Endothelial cell of umbilical vein (primary cell): Measurements from ENCODE around the gene APCDD1L.

Experiments
- CTCF ChIP-seq, 2 donors: IDR thresholded peaks; 1 replicate in 1 of 2; 2 replicates in 1 of 2; pipeline ENCODE4 v1.5.1; 2011; ENCODE audit warnings: low read length in 2 of 2, mild to moderate bottlenecking in 2 of 2, moderate library complexity in 2 of 2, control low read depth in 1 of 2, inconsistent platforms in 1 of 2, low read depth in 1 of 2; ENCODE audit not compliant: insufficient read depth in 1 of 2; ENCODE audit errors: extremely low read depth in 1 of 2
- POLR2A ChIP-seq: IDR thresholded peaks from 2 replicates; pipeline ENCODE4 v1.6.1; 2012; ENCODE audit warnings: low read depth, mild to moderate bottlenecking, control low read depth, low read length
- TF ChIP-seq, protein P1 (sequence below): IDR thresholded peaks from 2 replicates; pipeline ENCODE4 v1.6.1; 2011; ENCODE audit not compliant: insufficient read depth, insufficient read length

- TF ChIP-seq POLR2A (no peak), CTCF (IDR thresholded peaks at IDR 0.05; ENCODE audit: extremely low read depth in 1 of 2, insufficient read depth in 1 of 2, low read depth in 1 of 2, low read length in 2 of 2) (no peak)
- TF ChIP-seq, protein P1, sequence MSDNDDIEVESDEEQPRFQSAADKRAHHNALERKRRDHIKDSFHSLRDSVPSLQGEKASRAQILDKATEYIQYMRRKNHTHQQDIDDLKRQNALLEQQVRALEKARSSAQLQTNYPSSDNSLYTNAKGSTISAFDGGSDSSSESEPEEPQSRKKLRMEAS = no peak
Measured at GRCh38 chr20:58420798-58421496, 94.3 kb downstream of the APCDD1L start.
